ENCODE measurements around the gene RASSF4. TPM values are rescaled to one million over a fixed set of nuclear protein-coding genes. Genes with fewer than 3 reads are reported as not detected.

Gene RASSF4
- total RNA-seq, 1 experiment from 2014 or later: 2.8 TPM

DNA sequence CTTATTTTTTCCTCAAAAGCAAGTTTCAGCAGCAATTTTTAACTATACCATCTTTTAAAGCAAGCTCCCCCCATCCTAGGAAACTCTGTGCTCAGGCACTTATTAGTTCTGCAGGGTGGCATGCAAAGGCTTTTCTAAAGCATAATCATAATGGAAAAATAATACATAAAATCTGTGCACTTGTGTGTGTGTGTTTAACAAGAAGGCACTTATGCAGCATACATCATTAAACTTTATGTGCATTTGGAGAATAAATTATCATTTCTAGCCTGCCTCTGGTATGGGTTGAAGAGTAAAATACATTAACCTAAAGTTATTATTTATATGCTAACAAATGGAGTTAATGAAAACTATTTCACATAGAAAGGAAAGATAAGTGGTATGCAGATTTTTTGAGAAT lies 5.6 kb upstream of the RASSF4 start:
- Histone ChIP-seq H3K4me2 (ENCODE audit: low read length) (no peak overlapping the region), H3K9ac (ENCODE audit: low read length) (no peak overlapping the region), H3K9me2 (ENCODE audit: insufficient read depth) (no peaks in the 10 kb centered on the region), H3K4me3 (replicated peaks in 1 of 2; ENCODE audit: low read depth in 1 of 2, low read length in 2 of 2) (no peak overlapping the region), H3K36me3 (ENCODE audit: control insufficient read depth in 1 of 2, insufficient read depth in 2 of 2, low read length in 2 of 2) (no peaks in the 10 kb centered on the region), H3K9me3 (ENCODE audit: control insufficient read depth in 1 of 2, insufficient read depth in 1 of 2, low read depth in 1 of 2, low read length in 2 of 2) (no peaks in the 10 kb centered on the region), H3K79me2 (ENCODE audit: insufficient read depth, low read length) (no peaks in the 10 kb centered on the region), H4K20me1 (ENCODE audit: insufficient read depth) (no peaks in the 10 kb centered on the region), H3K4me1 (ENCODE audit: control insufficient read depth in 1 of 2, insufficient read depth in 2 of 2, low read length in 2 of 2) (peaks cover 0 to 10% of the 10 kb centered on the region in 2 experiments; a peak in 1 of 4 replicates), H3K27ac (ENCODE audit: low read depth, low read length) (no peak overlapping the region), H2AFZ (ENCODE audit: low read depth, low read length, poor library complexity, severe bottlenecking) (no peak overlapping the region), H3K27me3 (ENCODE audit: insufficient read depth, low read length) (no peaks in the 10 kb centered on the region)
- ATAC-seq (no peak), DNase-seq (ENCODE audit: low read depth, low spot score) (no peak)
- TF ChIP-seq ELF1 (IDR thresholded peaks at IDR 0.05; ENCODE audit: borderline replicate concordance, low read depth) (no peak), ATF3 (IDR thresholded peaks at IDR 0.05) (no peak), CEBPB (IDR thresholded peaks at IDR 0.05; ENCODE audit: low read depth) (no peak), FOSL1 (IDR thresholded peaks at IDR 0.05; ENCODE audit: low read depth) (no peak), JUND (IDR thresholded peaks at IDR 0.05) (no peak), TCF7L2 (IDR thresholded peaks at IDR 0.05; ENCODE audit: borderline replicate concordance, extremely low read depth, insufficient read depth, insufficient read length) (no peak), EZH2phosphoT487 (IDR thresholded peaks at IDR 0.05; ENCODE audit: borderline replicate concordance) (no peak), CBX3 (IDR thresholded peaks at IDR 0.05; ENCODE audit: low read depth) (no peak), POLR2A (IDR thresholded peaks at IDR 0.05; ENCODE audit: borderline replicate concordance, extremely low read depth, insufficient read depth, insufficient read length) (no peak), ZBTB33 (IDR thresholded peaks at IDR 0.05; ENCODE audit: extremely low read depth, insufficient replicate concordance, low read length) (no peak), SRF (IDR thresholded peaks at IDR 0.05; ENCODE audit: low read depth) (no peak), ZNF274 (IDR thresholded peaks at IDR 0.05; ENCODE audit: low read depth, low read length) (no peak), SIN3A (IDR thresholded peaks at IDR 0.05; ENCODE audit: low read depth) (no peak)
- ChIA-PET RAD21 (ENCODE audit: low non-redundant PET in 1 of 2, low total read pairs in 2 of 2, uncharacterized antibody in 2 of 2, unreplicated experiment in 2 of 2) (no interaction called here), POLR2A (interaction anchor here (0.7 kb wide), 1 partner anchor 121 kb away, joined by 3 read pairs; no protein-coding TSS in a partner anchor), CTCF (no interaction called here)
- intact Hi-C loops (cut with micrococcal nuclease): no loop called here
- BruUV-seq (replicated peaks): no TSS peak
